ENCODE measurements around the gene SLC25A21. TPM values are rescaled to one million over a fixed set of nuclear protein-coding genes. Genes with fewer than 3 reads are reported as not detected.

SLC25A21 gene
- total RNA-seq, 4 donors from 2014 or later, result 0.39 to 3.3 (median 1.2) TPM

- Histone ChIP-seq H3K4me1 (no peaks in the 10 kb centered on the region), H3K27me3 (no peaks in the 10 kb centered on the region), H3K9me3 (no peaks in the 10 kb centered on the region), H3K4me3 (no peak overlapping the region), H3K36me3 (no peaks in the 10 kb centered on the region), H3K27ac (replicated peaks in 1 of 4) (no peak overlapping the region)
- WGBS, result 69% methylated on average over 1 of the region's 1 CpG
- no peak for TF ChIP-seq EP300 (IDR thresholded peaks at IDR 0.05)
- TF ChIP-seq POLR2AphosphoS5 (IDR thresholded peaks at IDR 0.05), result no peak
- no peak for TF ChIP-seq POLR2A (IDR thresholded peaks at IDR 0.05; ENCODE audit: low read depth)
- no peak for TF ChIP-seq CTCF (IDR thresholded peaks at IDR 0.05)
- intact Hi-C loops (cut with DNase I), result no loop called here
- no peak for DNase-seq (ENCODE audit: extremely low spot score)
Observed at GRCh38 chr14:37019488-37019887, 152.9 kb downstream of the SLC25A21 start.

- no peak overlapping the region for H3K4me3 ChIP-seq
- no peaks in the 10 kb centered on the region for H3K4me1 ChIP-seq
- no peaks in the 10 kb centered on the region for H3K27me3 ChIP-seq
- WGBS, result 77% methylated on average over 3 of the region's 3 CpGs
- no peak overlapping the region for H3K27ac ChIP-seq (replicated peaks in 1 of 4)
- intact Hi-C loops (cut with DNase I), result no loop called here
- no peak for DNase-seq (ENCODE audit: extremely low spot score)
- no peaks in the 10 kb centered on the region for H3K36me3 ChIP-seq
- TF ChIP-seq CTCF (IDR thresholded peaks at IDR 0.05), result no peak
- H3K9me3 ChIP-seq, result no peaks in the 10 kb centered on the region
Observed at GRCh38 chr14:37018571-37019240, 153.7 kb downstream of the SLC25A21 start.

- no peak for TF ChIP-seq EP300 (IDR thresholded peaks at IDR 0.05)
- no peak for TF ChIP-seq POLR2A (IDR thresholded peaks at IDR 0.05; ENCODE audit: low read depth)
- TF ChIP-seq POLR2AphosphoS5 (IDR thresholded peaks at IDR 0.05), result no peak
- TF ChIP-seq CTCF (IDR thresholded peaks at IDR 0.05), result no peak
- Histone ChIP-seq H3K27ac (replicated peaks in 1 of 4) (no peak overlapping the region), H3K4me3 (no peak overlapping the region), H3K4me1 (no peaks in the 10 kb centered on the region), H3K9me3 (no peaks in the 10 kb centered on the region), H3K36me3 (no peaks in the 10 kb centered on the region), H3K27me3 (no peaks in the 10 kb centered on the region)
- no peak for DNase-seq (ENCODE audit: extremely low spot score)
- 39% methylated on average over 4 of the region's 4 CpGs for WGBS
- intact Hi-C loops (cut with DNase I), result no loop called here
Observed at GRCh38 chr14:37013078-37013477, 159.3 kb downstream of the SLC25A21 start.

GRCh38 chr14:36998686-36999085, 173.7 kb downstream of the SLC25A21 start:
- peaks cover 0 to 12% (median 11%) of the 10 kb centered on the region in 4 donors for H3K4me1 ChIP-seq
- no peaks in the 10 kb centered on the region for H3K9me3 ChIP-seq
- no peaks in the 10 kb centered on the region for H3K27me3 ChIP-seq
- intact Hi-C loops (cut with DNase I), result no loop called here
- no peak overlapping the region for H3K27ac ChIP-seq (replicated peaks in 1 of 4)
- H3K36me3 ChIP-seq, result no peaks in the 10 kb centered on the region
- no peak overlapping the region for H3K4me3 ChIP-seq
- DNase-seq (ENCODE audit: extremely low spot score), result no peak
- TF ChIP-seq CTCF (IDR thresholded peaks at IDR 0.05), result no peak
- TF ChIP-seq POLR2AphosphoS5 (IDR thresholded peaks at IDR 0.05), result no peak
- no peak for TF ChIP-seq POLR2A (IDR thresholded peaks at IDR 0.05; ENCODE audit: low read depth)
- TF ChIP-seq EP300 (IDR thresholded peaks at IDR 0.05), result no peak
- WGBS, result 42% methylated on average over 1 of the region's 1 CpG

GRCh38 chr14:36997843-36998242, 174.6 kb downstream of the SLC25A21 start:
- Histone ChIP-seq H3K27me3 (no peaks in the 10 kb centered on the region), H3K9me3 (no peaks in the 10 kb centered on the region), H3K4me1 (peaks cover 0 to 12% (median 11%) of the 10 kb centered on the region in 4 donors), H3K4me3 (no peak overlapping the region), H3K36me3 (no peaks in the 10 kb centered on the region), H3K27ac (replicated peaks in 1 of 4) (no peak overlapping the region)
- WGBS, result 20% methylated on average over 4 of the region's 4 CpGs
- no peak for DNase-seq (ENCODE audit: extremely low spot score)
- no peak for TF ChIP-seq POLR2AphosphoS5 (IDR thresholded peaks at IDR 0.05)
- no peak for TF ChIP-seq CTCF (IDR thresholded peaks at IDR 0.05)
- no peak for TF ChIP-seq EP300 (IDR thresholded peaks at IDR 0.05)
- no peak for TF ChIP-seq POLR2A (IDR thresholded peaks at IDR 0.05; ENCODE audit: low read depth)
- intact Hi-C loops (cut with DNase I), result no loop called here
